Kidney tubule cell (primary cell): ENCODE results near the gene HOTAIR.

ENCODE experiments used
- DNase-seq: peaks from one replicate; pipeline ENCODE4 v3.0.0-alpha.2; 2018; ENCODE audit warnings: low spot score

HOTAIR gene

GRCh38 chr12:53928054-53928835 lies 46.5 kb downstream of the HOTAIR start:
- no peak for DNase-seq

- DNase-seq = no peak
These were observed 47.3 kb downstream of the HOTAIR start for GRCh38 chr12:53927220-53928029.

- DNase-seq = no peak
These were observed 50.0 kb downstream of the HOTAIR start for GRCh38 chr12:53924521-53925405.

- DNase-seq = no peak
These were observed 57.7 kb downstream of the HOTAIR start for GRCh38 chr12:53916788-53917655.
